GM21723 (cell line): Measurements from ENCODE around the gene SUMO1.
A peak's percentile ranks its signal among the peaks of the same experiment; 100 is the strongest.

Experiments
- ATAC-seq: cut with Tn5 transposase; IDR thresholded peaks from one replicate; pipeline ENCODE4 v1.9.1; 2021; ENCODE audit warnings: mild to moderate bottlenecking, moderate library complexity; ENCODE audit not compliant: unreplicated experiment

SUMO1 gene

DNA sequence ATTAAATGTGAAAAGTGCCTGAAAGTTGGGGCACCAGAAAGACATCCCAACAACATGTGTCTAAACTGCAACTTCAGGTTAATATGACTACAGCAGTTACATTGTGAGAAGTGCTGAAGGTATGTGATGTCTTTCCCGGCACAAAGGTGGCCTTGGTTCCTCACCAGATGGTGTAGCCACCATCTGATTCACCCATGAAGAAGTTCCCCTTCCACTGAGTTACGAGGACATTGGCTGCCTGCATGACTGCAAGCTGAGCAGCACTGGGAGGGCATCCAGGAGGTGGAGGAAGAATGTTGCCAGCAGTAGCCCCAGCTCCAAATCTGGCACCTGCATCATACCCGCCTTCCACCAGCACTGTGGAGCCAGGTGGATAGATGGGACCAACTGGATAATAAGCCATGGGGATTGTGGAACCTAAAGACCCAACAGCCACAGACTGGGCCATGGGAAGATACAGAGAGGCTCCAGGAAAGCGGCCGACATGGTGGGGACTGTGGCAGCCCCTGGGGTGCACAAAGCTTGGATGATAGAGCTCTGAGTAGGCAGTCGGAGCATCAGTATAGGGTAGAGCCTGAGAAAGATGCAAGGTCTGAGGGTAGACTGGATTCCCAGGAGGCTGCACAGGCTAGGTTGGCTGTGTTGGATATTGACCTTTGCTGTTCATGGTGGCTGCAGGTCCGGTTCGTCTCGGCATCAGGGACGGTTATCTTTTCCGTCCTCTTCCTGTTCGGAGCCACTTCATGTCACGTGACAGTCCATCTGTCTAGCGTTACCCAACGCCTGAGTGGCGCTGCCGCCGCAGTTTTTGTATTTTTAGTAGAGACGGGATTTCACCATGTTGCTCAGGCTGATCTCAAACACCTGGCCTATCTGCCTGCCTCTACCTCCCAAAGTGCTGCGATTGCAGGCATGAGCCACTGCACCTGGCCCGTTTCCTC lies 36.9 kb downstream of the SUMO1 start:
- ATAC-seq = no peak

DNA sequence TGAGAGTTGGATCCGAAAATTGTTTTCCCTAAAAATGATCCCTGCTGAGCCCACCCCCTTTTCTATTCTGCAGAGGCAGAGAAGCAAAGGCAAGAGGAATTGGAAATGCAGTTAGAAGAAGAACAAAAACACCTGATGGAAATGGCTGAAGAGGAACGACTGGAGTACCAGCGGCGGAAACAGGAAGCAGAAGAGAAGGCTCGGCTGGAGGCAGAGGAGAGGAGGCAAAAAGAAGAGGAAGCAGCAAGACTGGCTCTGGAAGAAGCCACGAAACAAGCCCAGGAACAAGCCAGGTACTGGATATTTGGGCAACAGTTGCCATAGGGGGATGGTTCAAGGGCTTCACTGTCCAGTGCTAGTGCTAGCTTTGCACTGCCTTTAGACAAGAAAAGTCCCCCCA lies 41.7 kb downstream of the SUMO1 start:
- ATAC-seq = no peak

DNA sequence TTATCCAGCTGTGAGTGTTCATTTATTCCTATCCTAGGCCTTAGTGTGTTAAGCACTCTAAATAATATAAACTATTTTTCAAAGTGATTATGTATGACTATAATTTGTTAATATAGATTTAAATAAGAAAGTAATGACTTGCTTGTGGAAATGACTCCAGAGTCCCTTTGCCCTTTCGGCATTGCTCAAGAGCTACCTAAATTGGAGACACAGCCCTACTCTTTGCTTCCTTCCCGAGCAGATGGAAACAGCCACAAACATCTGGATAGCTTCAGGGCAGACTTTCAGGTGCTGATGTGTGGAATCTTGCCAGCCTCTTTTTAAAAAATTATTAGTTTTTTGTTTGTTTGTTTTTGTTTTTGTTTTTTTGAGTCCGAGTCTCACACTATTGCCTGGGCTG lies 44.0 kb downstream of the SUMO1 start:
- no peak for ATAC-seq

DNA sequence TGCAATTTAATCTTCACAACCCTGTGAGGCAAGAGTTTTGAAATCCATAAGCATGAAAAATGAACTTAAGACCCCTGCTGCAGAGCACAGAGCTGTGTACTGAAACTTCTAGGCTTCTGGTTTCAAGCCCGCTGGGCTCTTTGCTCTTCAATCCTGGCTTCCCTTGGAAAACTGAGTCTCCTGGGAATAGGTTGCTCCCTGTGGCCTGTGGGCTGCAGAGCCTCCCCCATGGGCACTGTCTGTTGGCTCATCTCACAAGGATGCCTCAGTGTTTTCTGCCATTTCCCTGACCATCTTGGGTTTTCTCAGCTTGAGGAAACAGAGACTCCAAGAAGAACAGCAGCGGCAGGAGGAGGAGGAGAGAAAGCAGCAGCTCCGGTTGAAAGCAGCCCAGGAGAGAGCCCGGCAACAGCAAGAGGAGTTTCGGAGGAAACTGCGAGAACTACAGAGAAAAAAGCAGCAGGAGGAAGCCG lies 44.5 kb downstream of the SUMO1 start:
- ATAC-seq = no peak

DNA sequence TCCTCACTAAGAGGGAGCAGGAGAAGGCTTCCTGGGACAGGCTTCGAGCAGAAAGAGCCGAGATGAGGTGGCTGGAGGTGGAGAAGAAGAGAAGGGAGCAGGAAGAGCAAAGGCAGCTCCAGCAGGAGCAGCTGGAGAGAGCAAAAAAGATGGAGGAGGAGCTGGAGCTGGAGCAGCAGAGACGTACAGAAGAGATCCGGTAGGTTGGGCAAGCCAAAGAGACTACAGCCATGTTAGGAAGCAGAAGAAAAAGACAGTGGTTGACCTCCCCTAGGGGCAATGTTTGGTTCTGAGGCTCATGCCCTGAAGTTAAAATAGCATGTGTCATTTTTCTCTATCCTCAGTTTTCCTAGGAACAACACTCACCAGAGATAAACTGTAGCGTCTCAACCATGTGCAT lies 45.1 kb downstream of the SUMO1 start:
- ATAC-seq = no peak

DNA sequence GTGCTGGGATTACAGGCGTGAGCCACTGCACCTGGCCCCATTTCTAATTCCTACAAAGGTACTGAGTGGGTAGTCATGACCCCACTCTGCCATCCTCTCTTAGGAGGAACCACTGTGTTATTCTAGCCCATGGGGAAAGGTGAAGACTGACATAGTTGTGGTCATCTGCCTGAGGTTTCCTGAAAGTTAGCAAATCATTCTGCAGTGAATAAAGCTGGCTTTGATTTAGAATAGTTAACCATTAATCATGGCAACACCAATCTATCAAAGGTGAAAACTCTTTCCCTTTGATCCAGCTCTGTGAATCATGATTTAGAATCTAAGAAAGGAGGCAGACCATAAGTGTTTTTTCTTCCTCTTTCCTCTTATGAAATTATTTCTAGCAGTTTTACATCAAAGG lies 50.8 kb downstream of the SUMO1 start:
- ATAC-seq = no peak

DNA sequence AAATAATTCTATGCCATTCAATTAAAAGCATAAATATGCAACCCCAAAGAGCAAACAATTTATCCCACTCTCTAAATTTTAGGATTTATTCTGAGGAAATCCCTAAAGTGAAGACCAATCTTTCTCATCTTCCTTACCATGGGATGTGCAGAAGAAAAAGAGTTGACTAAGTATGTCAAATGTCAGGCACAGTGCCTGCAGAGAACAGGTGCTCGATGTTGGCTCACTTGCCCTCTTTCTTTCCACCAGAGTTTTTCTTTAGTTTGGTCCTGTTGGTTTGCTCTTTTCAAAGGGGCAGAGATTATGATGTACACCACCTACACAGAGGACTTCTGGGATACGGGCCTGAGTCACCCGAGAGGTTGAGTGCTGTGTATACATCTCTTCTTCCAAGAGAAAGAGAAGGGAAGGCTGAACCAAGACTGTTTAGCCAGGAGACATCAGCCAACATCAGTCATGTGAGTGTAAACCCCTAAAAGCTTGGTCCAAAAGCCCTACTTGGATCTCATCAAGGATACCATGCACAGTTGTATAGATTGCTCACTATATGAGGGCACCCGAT lies 51.7 kb downstream of the SUMO1 start:
- no peak for ATAC-seq

DNA sequence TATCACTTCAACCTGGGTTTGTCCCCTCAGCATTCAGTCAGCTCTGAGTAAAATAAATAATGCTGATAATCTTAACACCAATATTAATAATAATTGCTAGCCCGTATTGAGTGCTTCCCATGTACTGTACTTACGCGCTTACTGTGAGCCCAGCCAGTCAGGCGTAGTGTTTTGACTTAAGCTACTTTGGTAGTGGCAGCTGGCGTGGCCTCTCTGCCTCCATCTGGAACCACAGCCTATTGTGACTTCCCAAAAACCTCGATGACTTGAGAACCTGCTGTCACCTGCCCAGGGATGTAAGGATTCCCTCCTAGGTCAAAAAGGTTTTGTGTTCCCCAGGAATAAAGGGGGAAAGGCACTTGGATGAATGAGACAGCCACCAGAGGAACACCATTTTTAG lies 53.2 kb downstream of the SUMO1 start:
- ATAC-seq = no peak

DNA sequence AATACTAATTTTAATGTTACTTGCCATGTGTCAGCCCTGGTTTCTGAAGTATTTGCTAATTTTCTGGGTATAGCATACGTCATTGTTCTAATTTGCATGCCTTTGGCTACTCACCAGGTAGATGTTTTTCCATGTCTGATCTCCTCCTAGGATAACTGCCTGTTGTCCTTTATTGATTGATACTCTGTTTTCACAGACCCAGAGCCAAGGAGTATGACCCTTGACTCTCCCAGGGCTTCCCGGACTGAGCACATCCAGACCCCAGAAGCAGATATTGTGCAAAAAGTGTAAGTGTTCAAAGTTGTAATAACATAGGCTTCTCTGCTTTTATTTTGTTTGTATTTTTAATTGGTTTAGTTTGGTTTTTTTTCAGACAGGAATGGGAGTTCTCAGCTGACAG lies 53.8 kb downstream of the SUMO1 start:
- no peak for ATAC-seq

DNA sequence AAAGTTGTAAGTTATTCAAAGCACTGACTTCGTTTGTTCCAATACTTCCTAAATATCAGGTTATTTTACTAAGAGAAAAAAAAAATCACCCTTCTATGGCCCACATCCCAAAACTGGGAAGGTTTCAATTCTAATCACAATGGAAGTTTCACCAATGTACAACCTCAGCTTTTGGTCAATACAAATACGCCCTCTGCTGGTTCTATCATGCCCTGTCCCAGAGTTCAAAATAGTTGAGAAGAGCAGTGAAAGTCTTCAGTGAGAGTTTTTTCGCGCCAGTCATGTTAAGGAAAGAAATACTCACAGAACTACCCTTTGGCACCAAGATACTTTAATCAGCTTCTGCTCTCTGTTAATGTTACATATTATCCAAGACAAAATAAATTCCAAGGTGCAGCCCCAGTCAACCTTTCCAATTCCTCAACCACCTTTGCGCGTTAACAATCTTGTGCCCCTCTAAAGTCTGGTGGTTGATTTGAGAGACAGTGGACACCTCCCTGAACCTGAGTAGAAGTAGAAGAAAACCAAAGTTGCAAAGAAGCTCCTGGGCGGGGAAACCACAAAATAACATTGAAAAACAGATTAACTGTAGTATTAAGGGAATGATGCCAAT lies 59.9 kb downstream of the SUMO1 start:
- ATAC-seq = no peak

DNA sequence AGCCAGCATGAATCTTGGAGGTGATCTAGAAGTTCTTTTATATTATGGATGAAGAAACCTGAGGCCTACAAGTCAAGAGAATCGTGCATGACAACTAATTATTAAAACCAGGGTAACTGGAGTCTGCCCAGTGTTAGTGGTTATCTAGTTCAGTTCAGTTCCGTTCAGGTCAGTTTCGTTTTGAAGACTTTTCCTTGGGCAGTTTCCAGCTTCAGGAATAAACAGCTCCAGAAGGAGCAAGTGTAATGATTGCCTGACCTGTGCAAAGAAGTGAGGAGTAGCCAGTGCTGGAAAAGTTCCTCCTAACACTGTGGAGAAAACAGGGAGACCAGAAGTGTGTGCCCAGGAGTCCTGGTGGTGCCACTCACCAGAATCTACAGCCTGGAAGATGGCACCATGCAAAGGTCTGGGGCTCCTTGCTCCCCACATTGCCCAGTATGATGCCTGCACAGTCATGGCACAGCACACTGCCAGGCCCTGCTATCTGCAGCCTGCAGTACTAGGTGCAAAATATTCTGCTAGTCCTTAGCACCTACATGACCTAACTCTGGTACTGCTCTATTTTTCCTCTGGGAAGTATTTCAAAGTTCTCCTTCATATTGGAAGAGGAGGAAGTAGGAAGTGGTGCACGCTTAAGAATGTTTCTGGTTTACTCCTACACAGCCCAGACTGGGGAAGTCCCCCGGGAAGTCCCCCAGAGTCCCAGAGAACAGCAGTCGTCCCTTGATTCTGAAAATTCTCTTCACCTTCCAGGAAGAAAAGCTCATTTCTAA lies 65.8 kb downstream of the SUMO1 start:
- ATAC-seq = peak; percentile 76

DNA sequence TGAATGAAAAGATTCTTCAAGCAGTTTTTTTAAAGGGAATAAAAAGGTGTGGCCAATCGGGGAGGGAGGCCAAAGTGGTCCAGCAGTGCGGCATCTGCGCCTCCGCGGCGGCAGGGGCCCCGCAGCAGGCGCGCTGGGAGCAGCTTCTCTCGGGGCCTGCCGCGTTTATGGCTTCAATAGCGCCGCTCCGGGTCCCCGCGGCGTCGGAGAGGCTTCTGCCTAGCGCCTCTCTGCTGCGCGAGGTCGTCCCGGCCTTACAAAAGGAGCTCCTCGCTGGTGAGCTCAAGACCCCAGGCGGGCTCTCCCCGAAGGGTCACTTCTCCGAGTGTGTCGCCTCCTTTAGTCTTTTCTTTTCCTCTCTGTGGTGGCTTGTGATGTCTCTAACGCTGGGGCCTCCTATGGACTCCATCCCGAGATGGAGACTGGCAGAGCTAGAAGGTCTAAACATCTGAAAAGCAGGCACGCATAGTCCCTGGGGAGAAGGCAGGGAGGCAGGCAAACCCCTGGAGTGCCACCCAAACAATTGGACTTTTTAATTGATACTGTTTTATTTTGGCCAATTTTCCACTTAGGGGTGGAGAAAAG lies 67.1 kb downstream of the SUMO1 start:
- no peak for ATAC-seq

DNA sequence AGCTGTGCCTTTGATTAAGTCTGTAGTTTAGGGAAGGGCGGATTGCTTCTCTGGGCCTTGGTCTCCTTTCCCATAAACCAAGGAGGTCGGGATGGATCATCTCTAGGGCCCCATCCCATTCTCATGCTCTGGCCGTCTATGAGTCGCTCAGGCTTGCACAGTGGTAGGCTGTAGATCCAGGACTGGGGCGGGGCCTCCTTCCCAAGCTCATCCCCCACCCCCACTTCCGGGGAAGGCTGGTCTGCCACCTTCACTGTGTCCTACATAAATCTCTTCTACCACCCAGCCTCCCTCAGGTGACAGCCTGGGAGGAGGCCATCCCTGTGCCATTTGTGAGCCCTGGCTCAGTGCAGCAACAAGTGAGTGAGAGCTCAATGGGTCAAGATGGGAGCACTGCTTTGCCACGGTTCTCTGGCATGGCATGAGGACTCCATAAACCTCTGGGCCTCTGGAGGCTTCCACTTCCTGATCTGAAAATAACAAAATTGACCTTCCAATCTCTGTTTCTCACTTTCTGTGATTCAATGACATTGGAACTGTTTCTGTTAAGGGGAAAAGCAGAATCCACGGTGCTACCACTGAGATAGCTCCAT lies 68.5 kb downstream of the SUMO1 start:
- no peak for ATAC-seq

DNA sequence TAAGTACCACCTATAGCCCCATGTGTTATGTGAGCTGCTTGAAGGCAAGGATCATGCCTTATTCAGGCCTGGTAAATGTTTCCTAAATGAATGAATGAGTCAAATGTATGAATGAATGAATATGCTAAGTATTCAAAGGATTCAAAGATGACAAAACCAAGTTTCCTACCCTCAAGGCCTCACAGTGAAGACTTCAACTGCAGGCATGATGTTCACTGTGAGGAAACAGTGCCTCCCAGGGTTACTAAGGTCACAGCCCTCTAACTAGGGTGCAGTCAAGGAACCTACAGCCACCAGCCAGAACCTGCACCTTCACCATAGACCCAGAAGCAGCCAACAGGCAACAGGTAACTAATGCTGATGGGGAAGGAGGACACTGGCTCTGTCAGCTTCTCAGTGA lies 69.3 kb downstream of the SUMO1 start:
- ATAC-seq = no peak

DNA sequence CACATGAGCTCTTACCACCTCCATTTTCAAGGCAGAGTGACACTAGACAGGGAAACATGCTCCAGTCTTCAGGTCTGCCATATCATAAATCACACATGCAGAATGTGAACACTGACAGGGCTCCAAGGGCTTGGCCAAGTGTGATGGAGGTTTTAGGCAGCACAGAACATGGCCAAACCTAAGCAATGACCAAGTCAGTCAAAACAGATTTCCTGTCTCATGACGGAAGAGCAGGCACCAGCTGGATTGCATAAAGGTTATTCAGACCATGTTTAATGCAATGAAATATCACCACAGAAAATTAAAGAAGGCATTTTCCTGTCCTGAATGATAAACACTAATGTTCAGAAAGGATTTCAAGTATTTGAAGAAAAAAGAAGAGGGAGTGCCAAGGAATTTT lies 72.5 kb downstream of the SUMO1 start:
- no peak for ATAC-seq

DNA sequence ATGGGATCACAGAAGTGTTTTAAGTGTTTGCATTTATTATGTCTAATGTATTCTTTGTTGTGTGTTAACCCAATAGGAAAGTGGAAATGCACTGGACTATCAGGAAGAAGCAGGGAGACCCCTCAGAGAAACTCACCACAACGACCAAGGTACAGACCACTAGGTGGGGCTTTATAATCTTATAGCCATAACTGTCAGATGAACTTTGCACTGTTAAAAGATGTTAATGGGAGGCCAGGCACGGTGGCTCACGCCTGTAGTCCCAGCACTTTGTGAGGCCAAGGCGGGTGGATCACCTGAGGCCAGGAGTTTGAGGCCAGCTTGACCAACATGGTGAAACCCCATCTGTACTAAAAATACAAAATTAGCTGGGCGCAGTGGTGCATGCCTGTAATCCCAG lies 73.2 kb downstream of the SUMO1 start:
- no peak for ATAC-seq

DNA sequence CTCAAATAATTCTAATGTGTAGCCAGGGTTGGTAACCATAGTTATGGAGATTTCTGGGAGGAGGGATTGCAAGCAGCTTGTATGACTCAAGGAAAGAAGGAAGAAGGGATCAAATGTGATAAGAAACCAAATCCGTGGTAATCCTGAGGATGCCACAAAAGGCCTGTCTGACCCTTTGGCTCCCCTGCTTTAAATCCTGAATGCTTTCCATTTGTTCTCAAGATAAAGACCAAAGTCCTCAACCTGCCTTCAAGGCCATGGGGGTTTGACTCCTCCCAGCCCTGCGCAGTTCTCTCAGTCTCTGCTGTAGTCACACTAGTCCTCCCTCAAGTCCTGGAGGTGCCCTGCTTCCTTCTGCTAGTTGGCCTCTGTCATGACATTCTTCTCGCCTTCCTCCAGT lies 74.0 kb downstream of the SUMO1 start:
- no peak for ATAC-seq

DNA sequence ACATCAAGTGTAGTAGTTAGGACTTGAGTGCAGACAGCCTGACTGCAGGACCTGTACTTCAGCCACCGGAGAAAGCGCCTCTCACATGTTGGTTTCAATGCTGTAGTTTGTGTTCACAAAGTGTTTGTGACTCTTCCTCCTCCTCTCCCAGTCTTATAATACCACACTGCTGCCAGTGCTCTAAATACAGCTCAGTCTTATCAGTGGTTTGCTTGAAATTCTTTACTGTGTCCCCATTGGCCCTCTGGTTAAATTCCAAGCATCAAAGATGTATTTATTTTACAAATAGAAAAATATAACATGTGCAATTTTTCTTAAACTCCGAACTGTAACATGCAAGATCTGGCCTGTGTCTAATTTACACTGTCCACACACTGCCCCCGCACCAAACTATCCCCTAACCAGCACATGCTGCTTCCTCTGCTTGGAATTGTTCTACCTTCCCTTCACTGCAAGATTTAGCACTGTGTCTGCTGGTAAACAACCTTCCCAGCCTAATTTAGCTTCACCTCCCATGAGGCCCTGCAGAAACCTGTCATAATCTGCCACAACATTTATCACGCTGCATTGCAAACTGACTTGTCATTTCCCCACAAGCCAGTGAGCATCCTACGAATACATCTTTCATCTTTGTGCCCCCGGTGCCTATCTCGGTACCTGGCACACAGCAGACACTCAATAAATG lies 77.1 kb downstream of the SUMO1 start:
- no peak for ATAC-seq

DNA sequence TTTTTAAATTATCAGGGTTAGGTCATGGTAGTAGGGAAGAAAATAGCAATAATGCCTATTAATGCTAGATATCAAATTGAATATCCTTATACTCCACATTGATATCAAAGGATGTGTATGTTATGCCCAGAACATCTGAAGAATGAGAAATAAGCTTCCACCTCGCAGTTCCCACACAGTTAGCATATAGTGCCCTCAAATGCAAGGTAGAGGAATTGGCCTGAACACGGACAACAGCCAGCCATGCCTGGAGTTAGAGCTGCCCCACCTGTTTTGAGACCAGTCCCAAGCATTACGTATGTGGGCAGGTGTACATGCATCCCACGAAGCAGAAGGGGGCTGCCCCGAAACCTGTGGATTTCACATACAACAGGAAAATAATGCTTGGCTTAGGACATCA lies 79.6 kb downstream of the SUMO1 start:
- ATAC-seq = no peak
